IMR-90 (cell line): ENCODE data around the gene TYRO3.

Source experiments
- BHLHE40 ChIP-seq: fragments of 150-350 bp; IDR thresholded peaks from 2 replicates; pipeline ENCODE4 v1.6.1; 2016; ENCODE audit warnings: mild to moderate bottlenecking, low read depth, low read length
- CEBPB ChIP-seq: IDR thresholded peaks from 2 replicates; pipeline ENCODE4 v1.6.1; 2012; ENCODE audit warnings: low read depth, low read length, improper control_type of control experiment
- CHD1 ChIP-seq: IDR thresholded peaks from 2 replicates; pipeline ENCODE4 v1.6.1; 2012; ENCODE audit warnings: low read depth, low read length, improper control_type of control experiment
- MAFK ChIP-seq: IDR thresholded peaks from 2 replicates; pipeline ENCODE4 v1.6.1; 2012; ENCODE audit warnings: low read depth, low read length, improper control_type of control experiment
- NFE2L2 ChIP-seq: fragments of 150-350 bp; IDR thresholded peaks from 2 replicates; pipeline ENCODE4 v1.6.1; 2016; ENCODE audit warnings: low read depth, mild to moderate bottlenecking, low read length
- POLR2A ChIP-seq: IDR thresholded peaks from 2 replicates; pipeline ENCODE4 v1.6.1; 2012; ENCODE audit warnings: mild to moderate bottlenecking, low read depth, low read length
- RAD21 ChIP-seq: IDR thresholded peaks from 2 replicates; pipeline ENCODE4 v1.6.1; 2012; ENCODE audit warnings: low read length, improper control_type of control experiment
- RFX5 ChIP-seq: IDR thresholded peaks from 2 replicates; pipeline ENCODE4 v1.8.0; 2012; ENCODE audit warnings: low read depth, mild to moderate bottlenecking, low read length, moderate library complexity
- SMC3 ChIP-seq: fragments of 150-350 bp; IDR thresholded peaks from 2 replicates; pipeline ENCODE4 v1.6.1; 2016; ENCODE audit warnings: low read depth, mild to moderate bottlenecking, antibody characterized with exemption, low read length, moderate library complexity
- TF ChIP-seq, protein P1 (sequence below): conservative IDR thresholded peaks from 2 replicates; pipeline ENCODE4 v1.5.1; 2012; ENCODE audit warnings: mild to moderate bottlenecking, low read depth, low read length, improper control_type of control experiment
- TF ChIP-seq, protein P2 (sequence below): fragments of 150-350 bp; IDR thresholded peaks from 2 replicates; pipeline ENCODE4 v1.6.1; 2016; ENCODE audit warnings: low read depth, mild to moderate bottlenecking, low read length, moderate library complexity, borderline replicate concordance
- TF ChIP-seq, protein P3 (sequence below): fragments of 150-350 bp; IDR thresholded peaks from 2 replicates; pipeline ENCODE4 v1.6.1; 2017; ENCODE audit warnings: mild to moderate bottlenecking, antibody characterized with exemption, low read length, low read depth

- TF ChIP-seq, protein P1, sequence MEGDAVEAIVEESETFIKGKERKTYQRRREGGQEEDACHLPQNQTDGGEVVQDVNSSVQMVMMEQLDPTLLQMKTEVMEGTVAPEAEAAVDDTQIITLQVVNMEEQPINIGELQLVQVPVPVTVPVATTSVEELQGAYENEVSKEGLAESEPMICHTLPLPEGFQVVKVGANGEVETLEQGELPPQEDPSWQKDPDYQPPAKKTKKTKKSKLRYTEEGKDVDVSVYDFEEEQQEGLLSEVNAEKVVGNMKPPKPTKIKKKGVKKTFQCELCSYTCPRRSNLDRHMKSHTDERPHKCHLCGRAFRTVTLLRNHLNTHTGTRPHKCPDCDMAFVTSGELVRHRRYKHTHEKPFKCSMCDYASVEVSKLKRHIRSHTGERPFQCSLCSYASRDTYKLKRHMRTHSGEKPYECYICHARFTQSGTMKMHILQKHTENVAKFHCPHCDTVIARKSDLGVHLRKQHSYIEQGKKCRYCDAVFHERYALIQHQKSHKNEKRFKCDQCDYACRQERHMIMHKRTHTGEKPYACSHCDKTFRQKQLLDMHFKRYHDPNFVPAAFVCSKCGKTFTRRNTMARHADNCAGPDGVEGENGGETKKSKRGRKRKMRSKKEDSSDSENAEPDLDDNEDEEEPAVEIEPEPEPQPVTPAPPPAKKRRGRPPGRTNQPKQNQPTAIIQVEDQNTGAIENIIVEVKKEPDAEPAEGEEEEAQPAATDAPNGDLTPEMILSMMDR = peak; percentile 32
- TF ChIP-seq POLR2A (no peak), RFX5 (no peak), CHD1 (no peak), BHLHE40 (no peak), NFE2L2 (no peak), RAD21 (peak; percentile 37; the same call in 1 of the 2 replicates), SMC3 (peak; percentile 26; the same call in 1 of the 2 replicates), MAFK (no peak), CEBPB (no peak)
- TF ChIP-seq, protein P2, sequence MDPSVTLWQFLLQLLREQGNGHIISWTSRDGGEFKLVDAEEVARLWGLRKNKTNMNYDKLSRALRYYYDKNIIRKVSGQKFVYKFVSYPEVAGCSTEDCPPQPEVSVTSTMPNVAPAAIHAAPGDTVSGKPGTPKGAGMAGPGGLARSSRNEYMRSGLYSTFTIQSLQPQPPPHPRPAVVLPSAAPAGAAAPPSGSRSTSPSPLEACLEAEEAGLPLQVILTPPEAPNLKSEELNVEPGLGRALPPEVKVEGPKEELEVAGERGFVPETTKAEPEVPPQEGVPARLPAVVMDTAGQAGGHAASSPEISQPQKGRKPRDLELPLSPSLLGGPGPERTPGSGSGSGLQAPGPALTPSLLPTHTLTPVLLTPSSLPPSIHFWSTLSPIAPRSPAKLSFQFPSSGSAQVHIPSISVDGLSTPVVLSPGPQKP = no peak
- TF ChIP-seq, protein P3, sequence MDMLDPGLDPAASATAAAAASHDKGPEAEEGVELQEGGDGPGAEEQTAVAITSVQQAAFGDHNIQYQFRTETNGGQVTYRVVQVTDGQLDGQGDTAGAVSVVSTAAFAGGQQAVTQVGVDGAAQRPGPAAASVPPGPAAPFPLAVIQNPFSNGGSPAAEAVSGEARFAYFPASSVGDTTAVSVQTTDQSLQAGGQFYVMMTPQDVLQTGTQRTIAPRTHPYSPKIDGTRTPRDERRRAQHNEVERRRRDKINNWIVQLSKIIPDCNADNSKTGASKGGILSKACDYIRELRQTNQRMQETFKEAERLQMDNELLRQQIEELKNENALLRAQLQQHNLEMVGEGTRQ = no peak
Observed at GRCh38 chr15:41581110-41581509, 22.1 kb downstream of the TYRO3 start.
